ENCODE results near the gene NHSL1. TPM values are rescaled to one million over a fixed set of nuclear protein-coding genes. Genes with fewer than 3 reads are reported as not detected.

Gene NHSL1
- total and polyA plus RNA-seq, 9 of the 15 experiments (the other 6 are each of a cell fraction or from before 2014, with no cell fraction given), result 0.09 to 0.20 TPM; not detected in 7

DNA sequence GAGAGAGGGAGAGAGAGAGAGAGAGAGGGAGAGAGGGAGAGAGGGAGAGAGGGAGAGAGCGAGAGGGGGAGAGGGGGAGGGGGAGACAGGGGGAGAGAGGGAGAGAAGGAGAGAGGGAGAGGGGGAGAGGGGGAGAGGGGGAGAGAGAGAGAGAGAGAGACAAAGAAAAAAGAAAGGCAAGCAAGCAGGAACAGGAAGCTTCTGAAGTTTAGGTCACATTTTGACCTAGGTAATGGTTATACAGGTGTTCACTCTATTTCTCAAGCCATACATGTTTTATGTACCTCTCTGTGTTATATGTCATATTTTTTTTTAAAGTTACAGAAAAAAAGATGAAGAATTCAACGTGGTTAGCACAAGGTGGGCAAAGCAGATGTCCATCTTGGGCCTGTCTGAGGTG is 9.4 kb downstream of the NHSL1 start (continued):
- TF ChIP-seq, protein P1, sequence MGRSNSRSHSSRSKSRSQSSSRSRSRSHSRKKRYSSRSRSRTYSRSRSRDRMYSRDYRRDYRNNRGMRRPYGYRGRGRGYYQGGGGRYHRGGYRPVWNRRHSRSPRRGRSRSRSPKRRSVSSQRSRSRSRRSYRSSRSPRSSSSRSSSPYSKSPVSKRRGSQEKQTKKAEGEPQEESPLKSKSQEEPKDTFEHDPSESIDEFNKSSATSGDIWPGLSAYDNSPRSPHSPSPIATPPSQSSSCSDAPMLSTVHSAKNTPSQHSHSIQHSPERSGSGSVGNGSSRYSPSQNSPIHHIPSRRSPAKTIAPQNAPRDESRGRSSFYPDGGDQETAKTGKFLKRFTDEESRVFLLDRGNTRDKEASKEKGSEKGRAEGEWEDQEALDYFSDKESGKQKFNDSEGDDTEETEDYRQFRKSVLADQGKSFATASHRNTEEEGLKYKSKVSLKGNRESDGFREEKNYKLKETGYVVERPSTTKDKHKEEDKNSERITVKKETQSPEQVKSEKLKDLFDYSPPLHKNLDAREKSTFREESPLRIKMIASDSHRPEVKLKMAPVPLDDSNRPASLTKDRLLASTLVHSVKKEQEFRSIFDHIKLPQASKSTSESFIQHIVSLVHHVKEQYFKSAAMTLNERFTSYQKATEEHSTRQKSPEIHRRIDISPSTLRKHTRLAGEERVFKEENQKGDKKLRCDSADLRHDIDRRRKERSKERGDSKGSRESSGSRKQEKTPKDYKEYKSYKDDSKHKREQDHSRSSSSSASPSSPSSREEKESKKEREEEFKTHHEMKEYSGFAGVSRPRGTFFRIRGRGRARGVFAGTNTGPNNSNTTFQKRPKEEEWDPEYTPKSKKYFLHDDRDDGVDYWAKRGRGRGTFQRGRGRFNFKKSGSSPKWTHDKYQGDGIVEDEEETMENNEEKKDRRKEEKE (IDR thresholded peaks at IDR 0.05; ENCODE audit: borderline replicate concordance in 1 of 2, control insufficient read depth in 1 of 2, low read depth in 2 of 2, low read length in 1 of 2), result no peak
- TF ChIP-seq TBP (optimal IDR thresholded peaks at IDR 0.05; ENCODE audit: low read depth, low read length), result no peak
- no peak for TF ChIP-seq EHMT2 (IDR thresholded peaks at IDR 0.05)
- TF ChIP-seq RBM17 (IDR thresholded peaks at IDR 0.05; ENCODE audit: borderline replicate concordance, low read depth, low read length), result no peak
- no peak for TF ChIP-seq ERF (CRISPR knock-in tag; IDR thresholded peaks at IDR 0.05)
- TF ChIP-seq PHF20 (IDR thresholded peaks at IDR 0.05; ENCODE audit: partially characterized antibody), result no peak
- TF ChIP-seq, protein P2, sequence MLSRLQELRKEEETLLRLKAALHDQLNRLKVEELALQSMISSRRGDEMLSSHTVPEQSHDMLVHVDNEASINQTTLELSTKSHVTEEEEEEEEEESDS (CRISPR knock-in tag; IDR thresholded peaks at IDR 0.05), result no peak
- TF ChIP-seq, protein P3, sequence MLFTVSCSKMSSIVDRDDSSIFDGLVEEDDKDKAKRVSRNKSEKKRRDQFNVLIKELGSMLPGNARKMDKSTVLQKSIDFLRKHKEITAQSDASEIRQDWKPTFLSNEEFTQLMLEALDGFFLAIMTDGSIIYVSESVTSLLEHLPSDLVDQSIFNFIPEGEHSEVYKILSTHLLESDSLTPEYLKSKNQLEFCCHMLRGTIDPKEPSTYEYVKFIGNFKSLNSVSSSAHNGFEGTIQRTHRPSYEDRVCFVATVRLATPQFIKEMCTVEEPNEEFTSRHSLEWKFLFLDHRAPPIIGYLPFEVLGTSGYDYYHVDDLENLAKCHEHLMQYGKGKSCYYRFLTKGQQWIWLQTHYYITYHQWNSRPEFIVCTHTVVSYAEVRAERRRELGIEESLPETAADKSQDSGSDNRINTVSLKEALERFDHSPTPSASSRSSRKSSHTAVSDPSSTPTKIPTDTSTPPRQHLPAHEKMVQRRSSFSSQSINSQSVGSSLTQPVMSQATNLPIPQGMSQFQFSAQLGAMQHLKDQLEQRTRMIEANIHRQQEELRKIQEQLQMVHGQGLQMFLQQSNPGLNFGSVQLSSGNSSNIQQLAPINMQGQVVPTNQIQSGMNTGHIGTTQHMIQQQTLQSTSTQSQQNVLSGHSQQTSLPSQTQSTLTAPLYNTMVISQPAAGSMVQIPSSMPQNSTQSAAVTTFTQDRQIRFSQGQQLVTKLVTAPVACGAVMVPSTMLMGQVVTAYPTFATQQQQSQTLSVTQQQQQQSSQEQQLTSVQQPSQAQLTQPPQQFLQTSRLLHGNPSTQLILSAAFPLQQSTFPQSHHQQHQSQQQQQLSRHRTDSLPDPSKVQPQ (CRISPR knock-in tag; IDR thresholded peaks at IDR 0.05; ENCODE audit: borderline replicate concordance), result no peak
- TF ChIP-seq ETV1 (tag; conservative IDR thresholded peaks at IDR 0.05; ENCODE audit: low read depth), result no peak
- TF ChIP-seq NFRKB (IDR thresholded peaks at IDR 0.05; ENCODE audit: low read depth), result no peak
- TF ChIP-seq, protein P4, sequence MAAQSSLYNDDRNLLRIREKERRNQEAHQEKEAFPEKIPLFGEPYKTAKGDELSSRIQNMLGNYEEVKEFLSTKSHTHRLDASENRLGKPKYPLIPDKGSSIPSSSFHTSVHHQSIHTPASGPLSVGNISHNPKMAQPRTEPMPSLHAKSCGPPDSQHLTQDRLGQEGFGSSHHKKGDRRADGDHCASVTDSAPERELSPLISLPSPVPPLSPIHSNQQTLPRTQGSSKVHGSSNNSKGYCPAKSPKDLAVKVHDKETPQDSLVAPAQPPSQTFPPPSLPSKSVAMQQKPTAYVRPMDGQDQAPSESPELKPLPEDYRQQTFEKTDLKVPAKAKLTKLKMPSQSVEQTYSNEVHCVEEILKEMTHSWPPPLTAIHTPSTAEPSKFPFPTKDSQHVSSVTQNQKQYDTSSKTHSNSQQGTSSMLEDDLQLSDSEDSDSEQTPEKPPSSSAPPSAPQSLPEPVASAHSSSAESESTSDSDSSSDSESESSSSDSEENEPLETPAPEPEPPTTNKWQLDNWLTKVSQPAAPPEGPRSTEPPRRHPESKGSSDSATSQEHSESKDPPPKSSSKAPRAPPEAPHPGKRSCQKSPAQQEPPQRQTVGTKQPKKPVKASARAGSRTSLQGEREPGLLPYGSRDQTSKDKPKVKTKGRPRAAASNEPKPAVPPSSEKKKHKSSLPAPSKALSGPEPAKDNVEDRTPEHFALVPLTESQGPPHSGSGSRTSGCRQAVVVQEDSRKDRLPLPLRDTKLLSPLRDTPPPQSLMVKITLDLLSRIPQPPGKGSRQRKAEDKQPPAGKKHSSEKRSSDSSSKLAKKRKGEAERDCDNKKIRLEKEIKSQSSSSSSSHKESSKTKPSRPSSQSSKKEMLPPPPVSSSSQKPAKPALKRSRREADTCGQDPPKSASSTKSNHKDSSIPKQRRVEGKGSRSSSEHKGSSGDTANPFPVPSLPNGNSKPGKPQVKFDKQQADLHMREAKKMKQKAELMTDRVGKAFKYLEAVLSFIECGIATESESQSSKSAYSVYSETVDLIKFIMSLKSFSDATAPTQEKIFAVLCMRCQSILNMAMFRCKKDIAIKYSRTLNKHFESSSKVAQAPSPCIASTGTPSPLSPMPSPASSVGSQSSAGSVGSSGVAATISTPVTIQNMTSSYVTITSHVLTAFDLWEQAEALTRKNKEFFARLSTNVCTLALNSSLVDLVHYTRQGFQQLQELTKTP (IDR thresholded peaks at IDR 0.05; ENCODE audit: low read depth in 1 of 2, partially characterized antibody in 2 of 2), result no peak
- TF ChIP-seq ZFP36 (IDR thresholded peaks at IDR 0.05; ENCODE audit: low read depth, low read length, partially characterized antibody), result no peak
- no peak for TF ChIP-seq TARDBP (IDR thresholded peaks at IDR 0.05)
- TF ChIP-seq, protein P5, sequence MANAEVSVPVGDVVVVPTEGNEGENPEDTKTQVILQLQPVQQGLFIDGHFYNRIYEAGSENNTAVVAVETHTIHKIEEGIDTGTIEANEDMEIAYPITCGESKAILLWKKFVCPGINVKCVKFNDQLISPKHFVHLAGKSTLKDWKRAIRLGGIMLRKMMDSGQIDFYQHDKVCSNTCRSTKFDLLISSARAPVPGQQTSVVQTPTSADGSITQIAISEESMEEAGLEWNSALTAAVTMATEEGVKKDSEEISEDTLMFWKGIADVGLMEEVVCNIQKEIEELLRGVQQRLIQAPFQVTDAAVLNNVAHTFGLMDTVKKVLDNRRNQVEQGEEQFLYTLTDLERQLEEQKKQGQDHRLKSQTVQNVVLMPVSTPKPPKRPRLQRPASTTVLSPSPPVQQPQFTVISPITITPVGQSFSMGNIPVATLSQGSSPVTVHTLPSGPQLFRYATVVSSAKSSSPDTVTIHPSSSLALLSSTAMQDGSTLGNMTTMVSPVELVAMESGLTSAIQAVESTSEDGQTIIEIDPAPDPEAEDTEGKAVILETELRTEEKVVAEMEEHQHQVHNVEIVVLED (CRISPR knock-in tag; IDR thresholded peaks at IDR 0.05), result no peak
- no peak for TF ChIP-seq RBM25 (IDR thresholded peaks at IDR 0.05; ENCODE audit: low read depth, low read length, severe bottlenecking)

Data from K562 (cell line).